ENCODE measurements around the gene RAB11FIP2. TPM values are rescaled to one million over a fixed set of nuclear protein-coding genes. Genes with fewer than 3 reads are reported as not detected.
"Not testable (repeated sequence)": the region's sequence is repeated elsewhere in the genome, so short reads cannot be mapped to it uniquely, and the experiment has no call there.

The RAB11FIP2 gene
- total RNA-seq (17.7 TPM), polyA plus RNA-seq (6.4 TPM)
- long read RNA-seq, donor 1 = 0 reads
- long read RNA-seq, donor 2 = 0 reads
- long read RNA-seq, donor 3, full-length matches to known transcripts = 4 of 4 reads
- long read RNA-seq, donor 3, partial matches to known transcripts = 0 of 4 reads
- long read RNA-seq, donor 3, other reads (novel, unspliced or antisense) = 0 of 4 reads
- long read RNA-seq, donor 4, full-length matches to known transcripts = 2 of 2 reads
- long read RNA-seq, donor 4, partial matches to known transcripts = 0 of 2 reads
- long read RNA-seq, donor 4, other reads (novel, unspliced or antisense) = 0 of 2 reads
- long read RNA-seq, donor 5, full-length matches to known transcripts = 5 of 5 reads
- long read RNA-seq, donor 5, partial matches to known transcripts = 0 of 5 reads
- long read RNA-seq, donor 5, other reads (novel, unspliced or antisense) = 0 of 5 reads
- long read RNA-seq, donor 6, full-length matches to known transcripts = 1 of 1 reads
- long read RNA-seq, donor 6, partial matches to known transcripts = 0 of 1 reads
- long read RNA-seq, donor 6, other reads (novel, unspliced or antisense) = 0 of 1 reads
- long read RNA-seq, donor 7 = 0 reads
- long read RNA-seq, donor 8, full-length matches to known transcripts = 2 of 2 reads
- long read RNA-seq, donor 8, partial matches to known transcripts = 0 of 2 reads
- long read RNA-seq, donor 8, other reads (novel, unspliced or antisense) = 0 of 2 reads
- long read RNA-seq, donor 9, full-length matches to known transcripts = 5 of 5 reads
- long read RNA-seq, donor 9, partial matches to known transcripts = 0 of 5 reads
- long read RNA-seq, donor 9, other reads (novel, unspliced or antisense) = 0 of 5 reads
- long read RNA-seq, donor 10, full-length matches to known transcripts = 3 of 3 reads
- long read RNA-seq, donor 10, partial matches to known transcripts = 0 of 3 reads
- long read RNA-seq, donor 10, other reads (novel, unspliced or antisense) = 0 of 3 reads

- H3K27me3 ChIP-seq (ENCODE audit: control insufficient read depth in 2 of 2, insufficient read depth in 1 of 2, low read length in 1 of 2) = no peaks in the 10 kb centered on the region
- peaks cover 7 to 12% of the 10 kb centered on the region in 2 donors for H3K4me1 ChIP-seq (ENCODE audit: control insufficient read depth in 2 of 2, insufficient read depth in 2 of 2, low read length in 2 of 2)
- H3K27ac ChIP-seq (ENCODE audit: low read depth in 1 of 2, low read length in 1 of 2) = peak within 1 kb of the TSS; percentile 24 to 94
- H3K9me3 ChIP-seq (ENCODE audit: control insufficient read depth in 2 of 2, insufficient read depth in 1 of 2, low read length in 1 of 2) = no peaks in the 10 kb centered on the region
- peak within 1 kb of the TSS; percentile 68 to 100 for H3K4me3 ChIP-seq (ENCODE audit: low read length in 2 of 2)
- no peaks in the 10 kb centered on the region for H3K36me3 ChIP-seq (ENCODE audit: control insufficient read depth in 2 of 2, insufficient read depth in 2 of 2, low read length in 1 of 2)
- WGBS = under 1% methylated on average over 83 of the region's 83 CpGs
- peak; percentile 74 to 95 (median 90) for DNase-seq (ENCODE audit: low read depth in 6 of 9, low spot score in 9 of 9)
Observed at GRCh38 chr10:118046395-118047156, at the start of gene RAB11FIP2. Gene RAB11FIP2, minus strand, starts transcription at chr10:118046941. Its CDS starts 778 bp downstream, at chr10:118046163.

- no peak overlapping the region for H3K27ac ChIP-seq (ENCODE audit: low read depth in 1 of 2, low read length in 1 of 2)
- no peaks in the 10 kb centered on the region for H3K27me3 ChIP-seq (ENCODE audit: control insufficient read depth in 2 of 2, insufficient read depth in 1 of 2, low read length in 1 of 2)
- WGBS = 95% methylated on average over 1 of the region's 1 CpG
- no peaks in the 10 kb centered on the region for H3K4me1 ChIP-seq (ENCODE audit: control insufficient read depth in 2 of 2, insufficient read depth in 2 of 2, low read length in 2 of 2)
- H3K36me3 ChIP-seq (ENCODE audit: control insufficient read depth in 2 of 2, insufficient read depth in 2 of 2, low read length in 1 of 2) = no peaks in the 10 kb centered on the region
- no peak for DNase-seq (ENCODE audit: low read depth in 6 of 9, low spot score in 9 of 9)
- H3K4me3 ChIP-seq (ENCODE audit: low read length in 2 of 2) = no peak overlapping the region
- no peaks in the 10 kb centered on the region for H3K9me3 ChIP-seq (ENCODE audit: control insufficient read depth in 2 of 2, insufficient read depth in 1 of 2, low read length in 1 of 2)
Observed at GRCh38 chr10:118096022-118096421, 49.3 kb upstream of the RAB11FIP2 start.

- no peaks in the 10 kb centered on the region for H3K4me1 ChIP-seq (ENCODE audit: control insufficient read depth in 2 of 2, insufficient read depth in 2 of 2, low read length in 2 of 2)
Observed at GRCh38 chr10:118092209-118092608, 45.5 kb upstream of the RAB11FIP2 start.

DNA sequence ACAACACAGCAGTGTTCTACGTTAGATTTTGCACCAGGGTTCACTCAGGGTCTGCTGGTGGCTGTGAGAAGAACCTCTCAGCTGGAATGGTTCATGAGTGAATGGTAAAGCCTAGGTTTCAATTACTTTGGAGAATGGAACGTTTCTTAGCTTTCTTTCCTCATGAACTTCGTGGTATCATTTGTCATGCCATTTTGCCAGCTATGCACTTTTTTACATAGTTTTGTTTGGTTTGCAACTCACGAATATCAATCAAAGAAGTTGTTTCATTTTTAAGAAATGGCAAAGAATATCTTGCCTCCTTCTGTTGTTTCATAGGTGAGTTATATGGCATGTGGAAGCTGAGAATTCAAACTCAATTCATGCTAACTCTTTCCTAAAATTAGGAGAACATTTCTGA, 34.1 kb upstream of the RAB11FIP2 start:
- WGBS = 89% methylated on average over 4 of the region's 4 CpGs
- no peak for DNase-seq (ENCODE audit: low read depth in 6 of 9, low spot score in 9 of 9)
- H3K27ac ChIP-seq (ENCODE audit: low read depth in 1 of 2, low read length in 1 of 2) = no peak overlapping the region
- H3K36me3 ChIP-seq (ENCODE audit: control insufficient read depth in 2 of 2, insufficient read depth in 2 of 2, low read length in 1 of 2) = no peaks in the 10 kb centered on the region
- H3K9me3 ChIP-seq (ENCODE audit: control insufficient read depth in 2 of 2, insufficient read depth in 1 of 2, low read length in 1 of 2) = no peaks in the 10 kb centered on the region
- no peaks in the 10 kb centered on the region for H3K27me3 ChIP-seq (ENCODE audit: control insufficient read depth in 2 of 2, insufficient read depth in 1 of 2, low read length in 1 of 2)
- H3K4me3 ChIP-seq (ENCODE audit: low read length in 2 of 2) = no peak overlapping the region
- H3K4me1 ChIP-seq (ENCODE audit: control insufficient read depth in 2 of 2, insufficient read depth in 2 of 2, low read length in 2 of 2) = no peaks in the 10 kb centered on the region

More at GRCh38 chr10:118092209-118092608, 45.5 kb upstream of the RAB11FIP2 start:
- H3K27me3 ChIP-seq (ENCODE audit: control insufficient read depth in 2 of 2, insufficient read depth in 1 of 2, low read length in 1 of 2) = no peaks in the 10 kb centered on the region
- no peaks in the 10 kb centered on the region for H3K9me3 ChIP-seq (ENCODE audit: control insufficient read depth in 2 of 2, insufficient read depth in 1 of 2, low read length in 1 of 2)
- no peak overlapping the region for H3K4me3 ChIP-seq (ENCODE audit: low read length in 2 of 2)
- no peaks in the 10 kb centered on the region for H3K36me3 ChIP-seq (ENCODE audit: control insufficient read depth in 2 of 2, insufficient read depth in 2 of 2, low read length in 1 of 2)
- 98% methylated on average over 1 of the region's 1 CpG for WGBS
- H3K27ac ChIP-seq (ENCODE audit: low read depth in 1 of 2, low read length in 1 of 2) = no peak overlapping the region
- no peak for DNase-seq (ENCODE audit: low read depth in 6 of 9, low spot score in 9 of 9)

DNA sequence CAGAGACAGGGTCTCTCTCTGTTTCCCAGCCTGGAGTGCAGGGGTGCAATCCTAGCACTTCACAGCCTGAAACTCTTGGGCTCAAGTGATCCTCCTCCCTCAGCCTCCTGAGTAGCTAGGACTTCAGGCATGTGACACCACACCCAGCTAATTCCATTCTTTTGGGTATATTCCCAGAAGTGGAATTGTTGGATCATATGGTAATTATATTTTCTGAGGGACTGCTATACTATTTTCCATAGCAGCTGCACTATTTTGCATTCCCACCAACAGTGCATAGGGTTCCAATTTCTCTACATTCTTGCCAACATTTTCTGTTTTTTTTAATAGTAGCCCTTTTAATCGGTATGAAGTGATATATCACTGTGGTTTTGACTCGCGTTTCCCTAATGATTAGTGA, 30.0 kb upstream of the RAB11FIP2 start:
- no peaks in the 10 kb centered on the region for H3K4me1 ChIP-seq (ENCODE audit: control insufficient read depth in 2 of 2, insufficient read depth in 2 of 2, low read length in 2 of 2)
- no peaks in the 10 kb centered on the region for H3K9me3 ChIP-seq (ENCODE audit: control insufficient read depth in 2 of 2, insufficient read depth in 1 of 2, low read length in 1 of 2)
- H3K27me3 ChIP-seq (ENCODE audit: control insufficient read depth in 2 of 2, insufficient read depth in 1 of 2, low read length in 1 of 2) = no peaks in the 10 kb centered on the region
- H3K4me3 ChIP-seq (ENCODE audit: low read length in 2 of 2) = no peak overlapping the region
- no peak overlapping the region for H3K27ac ChIP-seq (ENCODE audit: low read depth in 1 of 2, low read length in 1 of 2)
- 94% methylated on average over 3 of the region's 3 CpGs for WGBS
- H3K36me3 ChIP-seq (ENCODE audit: control insufficient read depth in 2 of 2, insufficient read depth in 2 of 2, low read length in 1 of 2) = no peaks in the 10 kb centered on the region
- no peak for DNase-seq (ENCODE audit: low read depth in 6 of 9, low spot score in 9 of 9)

DNA sequence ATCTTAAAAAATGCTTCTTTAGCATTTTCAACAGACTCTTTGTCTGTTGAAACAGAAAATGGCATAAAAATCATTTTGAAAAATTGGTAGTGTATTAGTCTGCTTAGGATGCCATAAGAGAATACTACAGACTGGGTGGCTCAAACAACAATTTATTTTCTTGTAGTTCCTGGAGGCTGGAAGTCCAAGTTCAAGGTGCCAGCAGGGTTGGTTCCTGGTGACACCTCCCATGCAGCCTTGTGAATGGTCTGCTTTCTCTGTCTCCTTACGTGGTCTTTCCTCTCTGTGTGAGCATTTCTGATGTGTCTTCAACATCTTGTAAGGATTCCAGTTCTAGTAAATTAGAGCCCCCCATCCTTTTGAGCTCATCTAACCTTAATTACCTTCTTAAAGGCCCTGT, 26.1 kb upstream of the RAB11FIP2 start:
- H3K27me3 ChIP-seq (ENCODE audit: control insufficient read depth in 2 of 2, insufficient read depth in 1 of 2, low read length in 1 of 2) = no peaks in the 10 kb centered on the region
- no peaks in the 10 kb centered on the region for H3K36me3 ChIP-seq (ENCODE audit: control insufficient read depth in 2 of 2, insufficient read depth in 2 of 2, low read length in 1 of 2)
- 96% methylated on average over 1 of the region's 1 CpG for WGBS
- no peak for DNase-seq (ENCODE audit: low read depth in 6 of 9, low spot score in 9 of 9)
- H3K9me3 ChIP-seq (ENCODE audit: control insufficient read depth in 2 of 2, insufficient read depth in 1 of 2, low read length in 1 of 2) = no peaks in the 10 kb centered on the region
- no peaks in the 10 kb centered on the region for H3K4me1 ChIP-seq (ENCODE audit: control insufficient read depth in 2 of 2, insufficient read depth in 2 of 2, low read length in 2 of 2)
- no peak overlapping the region for H3K4me3 ChIP-seq (ENCODE audit: low read length in 2 of 2)
- no peak overlapping the region for H3K27ac ChIP-seq (ENCODE audit: low read depth in 1 of 2, low read length in 1 of 2)

DNA sequence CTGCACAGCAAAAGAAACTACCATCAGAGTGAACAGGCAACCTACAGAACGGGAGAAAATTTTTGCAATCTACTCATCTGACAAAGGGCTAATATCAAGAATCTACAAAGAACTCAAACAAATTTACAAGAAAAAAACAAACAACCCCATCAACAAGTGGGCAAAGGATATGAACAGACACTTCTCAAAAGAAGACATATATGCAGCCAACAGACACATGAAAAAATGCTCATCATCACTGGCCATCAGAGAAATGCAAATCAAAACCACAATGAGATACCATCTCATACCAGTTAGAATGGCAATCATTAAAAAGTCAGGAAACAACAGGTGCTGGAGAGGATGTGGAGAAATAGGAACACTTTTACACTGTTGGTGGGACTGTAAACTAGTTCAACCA, 20.6 kb upstream of the RAB11FIP2 start:
- not testable (repeated sequence) for H3K4me1 ChIP-seq (ENCODE audit: control insufficient read depth in 2 of 2, insufficient read depth in 2 of 2, low read length in 2 of 2); H3K27ac ChIP-seq (ENCODE audit: low read depth in 1 of 2, low read length in 1 of 2); H3K36me3 ChIP-seq (ENCODE audit: control insufficient read depth in 2 of 2, insufficient read depth in 2 of 2, low read length in 1 of 2); DNase-seq (ENCODE audit: low read depth in 6 of 9, low spot score in 9 of 9); H3K4me3 ChIP-seq (ENCODE audit: low read length in 2 of 2); H3K9me3 ChIP-seq (ENCODE audit: control insufficient read depth in 2 of 2, insufficient read depth in 1 of 2, low read length in 1 of 2); H3K27me3 ChIP-seq (ENCODE audit: control insufficient read depth in 2 of 2, insufficient read depth in 1 of 2, low read length in 1 of 2)
- WGBS = 100% methylated on average over 1 of the region's 1 CpG

DNA sequence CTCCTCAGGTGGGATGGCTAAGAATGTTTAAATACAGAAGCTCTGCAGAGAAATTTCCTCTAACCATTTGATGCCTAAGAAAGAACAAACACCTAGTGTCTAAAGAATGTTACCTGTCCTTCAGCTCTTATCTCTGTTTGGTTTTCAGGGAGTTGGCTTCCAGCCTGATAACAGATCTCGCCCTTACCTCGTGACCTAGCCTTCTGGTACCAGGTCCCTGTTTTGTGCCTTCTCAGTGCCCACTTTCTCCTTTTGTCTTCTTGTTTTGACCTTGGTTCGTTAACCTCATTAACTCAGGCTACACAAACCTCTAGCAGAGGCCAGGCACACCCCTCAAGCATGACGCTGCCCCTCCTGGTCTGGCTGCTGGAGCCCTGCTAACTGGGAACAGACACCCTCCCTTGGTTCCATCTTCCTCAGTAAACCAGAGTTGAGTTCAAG, 16.1 kb upstream of the RAB11FIP2 start:
- DNase-seq (ENCODE audit: low read depth in 6 of 9, low spot score in 9 of 9) = no peak
- WGBS = 91% methylated on average over 4 of the region's 4 CpGs
- Histone ChIP-seq H3K27me3 (ENCODE audit: control insufficient read depth in 2 of 2, insufficient read depth in 1 of 2, low read length in 1 of 2) (peaks cover 0 to 2% of the 10 kb centered on the region in 2 donors), H3K9me3 (ENCODE audit: control insufficient read depth in 2 of 2, insufficient read depth in 1 of 2, low read length in 1 of 2) (no peaks in the 10 kb centered on the region), H3K36me3 (ENCODE audit: control insufficient read depth in 2 of 2, insufficient read depth in 2 of 2, low read length in 1 of 2) (no peaks in the 10 kb centered on the region), H3K4me3 (ENCODE audit: low read length in 2 of 2) (no peak overlapping the region), H3K4me1 (ENCODE audit: control insufficient read depth in 2 of 2, insufficient read depth in 2 of 2, low read length in 2 of 2) (no peaks in the 10 kb centered on the region), H3K27ac (ENCODE audit: low read depth in 1 of 2, low read length in 1 of 2) (no peak overlapping the region)

Data from thymus (tissue), 14 donors.